Activated CD4-positive, alpha-beta T cell treated with anti-CD3 and anti-CD28 coated beads, Interleukin-2, amount 10 ng/mL, durations not matched to agents 24 days and 14 days (primary cell): ENCODE data around the gene HHIP. TPM values are rescaled to one million over a fixed set of nuclear protein-coding genes. Genes with fewer than 3 reads are reported as not detected.
"Not testable (repeated sequence)": the region's sequence is repeated elsewhere in the genome, so short reads cannot be mapped to it uniquely, and the experiment has no call there.

Experiments
- DNase-seq: peaks from one replicate; pipeline ENCODE4 v3.0.0; 2022
- H3K27ac Mint-ChIP-seq: one replicate; pipeline ENCODE4 v1.8.0; 2022; ENCODE audit warnings: mild to moderate bottlenecking, mixed read lengths
- H3K27me3 Mint-ChIP-seq: one replicate; pipeline ENCODE4 v1.8.0; 2022; ENCODE audit warnings: mixed read lengths
- H3K36me3 Mint-ChIP-seq: one replicate; pipeline ENCODE4 v1.8.0; 2022; ENCODE audit warnings: low read depth, mild to moderate bottlenecking, mixed read lengths
- H3K4me1 Mint-ChIP-seq: one replicate; pipeline ENCODE4 v1.8.0; 2021; ENCODE audit warnings: mixed read lengths
- H3K4me3 Mint-ChIP-seq: one replicate; pipeline ENCODE4 v1.8.0; 2022; ENCODE audit warnings: mild to moderate bottlenecking, moderate library complexity, mixed read lengths
- H3K9me3 Mint-ChIP-seq: one replicate; pipeline ENCODE4 v1.8.0; 2021; ENCODE audit warnings: mixed read lengths
- intact Hi-C: fragments of 100-400 bp; cut with micrococcal nuclease; formaldehyde crosslinking; loops from one replicate; pipeline ENCODE4 v1.15.1; 2023
- total RNA-seq: library from RNA; stranded (reverse); gene quantifications from 2 replicates; pipeline ENCODE4 v1.2.3, GENCODE V29; 2022

Gene HHIP
- total RNA-seq, 1 donor from 2014 or later: not detected

DNA sequence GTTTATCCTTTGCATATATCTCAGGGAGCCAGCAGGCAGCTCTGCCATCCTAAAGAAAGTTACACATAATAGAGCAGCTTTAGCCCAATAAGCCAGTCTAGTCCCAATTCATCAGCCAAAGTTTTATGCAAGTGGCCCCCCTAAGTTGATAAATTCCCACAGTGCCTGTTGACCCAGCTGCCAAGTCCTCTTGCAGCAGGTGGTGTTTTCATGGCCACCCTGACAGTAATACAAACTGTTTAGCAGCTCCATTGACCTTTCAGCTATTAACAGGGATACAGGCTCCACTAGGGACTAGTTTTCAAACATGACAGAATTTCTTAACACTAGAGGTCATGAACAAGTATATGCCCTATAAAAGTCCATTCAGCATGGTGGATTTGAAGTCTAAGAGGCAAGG, 77.5 kb downstream of the HHIP start:
- H3K27me3 Mint-ChIP-seq: no peaks in the 10 kb centered on the region
- no peak overlapping the region for H3K27ac Mint-ChIP-seq
- no peaks in the 10 kb centered on the region for H3K4me1 Mint-ChIP-seq
- intact Hi-C loops: no loop called here
- no peak overlapping the region for H3K4me3 Mint-ChIP-seq
- no peaks in the 10 kb centered on the region for H3K36me3 Mint-ChIP-seq
- H3K9me3 Mint-ChIP-seq: no peaks in the 10 kb centered on the region
- no peak for DNase-seq

- no peaks in the 10 kb centered on the region for H3K36me3 Mint-ChIP-seq
- no peak overlapping the region for H3K4me3 Mint-ChIP-seq
- H3K9me3 Mint-ChIP-seq: no peaks in the 10 kb centered on the region
- intact Hi-C loops: no loop called here
- no peak for DNase-seq
- no peaks in the 10 kb centered on the region for H3K27me3 Mint-ChIP-seq
- H3K4me1 Mint-ChIP-seq: no peaks in the 10 kb centered on the region
- no peak overlapping the region for H3K27ac Mint-ChIP-seq
These were observed 83.2 kb downstream of the HHIP start for GRCh38 chr4:144729175-144729574.

- Mint-ChIP-seq H3K4me1 (no peaks in the 10 kb centered on the region), H3K4me3 (no peak overlapping the region), H3K36me3 (no peaks in the 10 kb centered on the region), H3K27ac (no peak overlapping the region), H3K9me3 (no peaks in the 10 kb centered on the region), H3K27me3 (no peaks in the 10 kb centered on the region)
- DNase-seq: no peak
- intact Hi-C loops: no loop called here
These were observed 86.8 kb downstream of the HHIP start for GRCh38 chr4:144732584-144733428.

GRCh38 chr4:144733566-144733965, 87.6 kb downstream of the HHIP start:
- no peak for DNase-seq
- H3K9me3 Mint-ChIP-seq: no peaks in the 10 kb centered on the region
- no peak overlapping the region for H3K4me3 Mint-ChIP-seq
- H3K36me3 Mint-ChIP-seq: no peaks in the 10 kb centered on the region
- H3K27me3 Mint-ChIP-seq: no peaks in the 10 kb centered on the region
- intact Hi-C loops: no loop called here
- H3K27ac Mint-ChIP-seq: no peak overlapping the region
- no peaks in the 10 kb centered on the region for H3K4me1 Mint-ChIP-seq

- intact Hi-C loops: no loop called here
- Mint-ChIP-seq H3K4me1 (no peaks in the 10 kb centered on the region), H3K4me3 (no peak overlapping the region), H3K36me3 (no peaks in the 10 kb centered on the region), H3K9me3 (no peaks in the 10 kb centered on the region), H3K27me3 (no peaks in the 10 kb centered on the region), H3K27ac (no peak overlapping the region)
- DNase-seq: no peak
These were observed 88.6 kb downstream of the HHIP start for GRCh38 chr4:144734522-144734921.

GRCh38 chr4:144738649-144739048, 92.7 kb downstream of the HHIP start:
- Mint-ChIP-seq H3K36me3 (no peaks in the 10 kb centered on the region), H3K27ac (no peak overlapping the region), H3K4me1 (no peaks in the 10 kb centered on the region), H3K9me3 (no peaks in the 10 kb centered on the region), H3K27me3 (no peaks in the 10 kb centered on the region), H3K4me3 (no peak overlapping the region)
- intact Hi-C loops: no loop called here
- DNase-seq: no peak

- Mint-ChIP-seq H3K4me3 (no peak overlapping the region), H3K9me3 (no peaks in the 10 kb centered on the region), H3K27me3 (no peaks in the 10 kb centered on the region), H3K4me1 (no peaks in the 10 kb centered on the region), H3K36me3 (no peaks in the 10 kb centered on the region), H3K27ac (no peak overlapping the region)
- DNase-seq: no peak
- intact Hi-C loops: no loop called here
These were observed 93.6 kb downstream of the HHIP start for GRCh38 chr4:144739511-144740033.

- Mint-ChIP-seq H3K36me3 (no peaks in the 10 kb centered on the region), H3K9me3 (no peaks in the 10 kb centered on the region), H3K27ac (no peak overlapping the region), H3K27me3 (no peaks in the 10 kb centered on the region), H3K4me1 (no peaks in the 10 kb centered on the region), H3K4me3 (no peak overlapping the region)
- intact Hi-C loops: no loop called here
- DNase-seq: no peak
These were observed 94.4 kb downstream of the HHIP start for GRCh38 chr4:144740316-144740715.

DNA sequence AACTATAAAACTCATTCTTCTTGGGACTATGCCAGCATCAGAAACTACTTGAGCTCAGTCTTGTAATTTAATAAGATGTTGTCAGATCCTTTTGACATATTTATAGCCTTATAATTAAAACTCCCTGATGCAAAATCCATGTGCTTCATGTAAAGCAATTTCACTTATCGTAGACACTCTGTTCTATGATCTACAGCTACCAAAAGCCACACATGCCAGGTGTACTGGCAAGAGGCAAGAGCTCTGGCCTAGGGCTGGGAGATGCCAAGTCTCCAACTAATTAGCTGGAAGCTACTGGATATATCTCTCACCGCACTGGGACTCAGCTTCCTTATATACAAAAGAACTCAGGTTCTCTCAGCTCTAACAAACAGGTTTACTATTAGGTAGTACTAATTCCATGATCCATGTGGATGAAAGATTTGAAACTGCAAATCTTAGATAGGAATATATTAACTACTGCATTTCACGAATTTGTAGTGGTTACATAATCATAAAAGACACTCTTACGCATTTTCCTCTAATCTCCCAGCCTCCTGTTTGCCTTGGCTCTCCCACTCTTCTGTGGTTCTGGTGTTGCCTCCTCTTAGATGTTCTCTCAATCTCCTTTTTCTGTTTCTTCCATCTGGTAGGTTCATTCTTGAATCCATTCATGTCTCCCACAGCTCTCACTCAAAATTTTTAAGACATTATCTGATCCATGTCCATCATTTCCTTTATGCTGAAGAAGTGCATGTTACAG, 103.0 kb downstream of the HHIP start:
- intact Hi-C loops: no loop called here
- Mint-ChIP-seq H3K27ac (no peak overlapping the region), H3K9me3 (no peaks in the 10 kb centered on the region), H3K4me3 (no peak overlapping the region), H3K4me1 (no peaks in the 10 kb centered on the region), H3K36me3 (no peaks in the 10 kb centered on the region), H3K27me3 (no peaks in the 10 kb centered on the region)
- DNase-seq: no peak

DNA sequence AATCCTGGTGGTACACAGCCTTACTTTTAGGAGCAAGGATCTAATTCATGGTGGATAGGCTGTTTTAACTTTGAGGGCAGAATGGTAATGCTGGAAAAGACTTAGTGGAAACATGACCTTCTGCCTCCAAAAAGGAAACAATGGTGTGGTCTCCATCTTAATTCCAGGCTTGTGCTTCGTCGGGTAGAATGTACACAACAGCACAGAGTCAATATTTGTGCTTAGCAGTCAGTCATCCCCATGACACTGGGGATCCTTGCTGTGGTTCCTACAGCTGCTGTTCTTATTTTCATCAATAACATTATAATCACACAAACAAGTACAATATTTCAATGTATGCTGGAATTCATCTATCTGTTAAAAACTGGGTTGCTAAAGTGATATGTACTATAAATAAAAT, 104.4 kb downstream of the HHIP start:
- no peak overlapping the region for H3K4me3 Mint-ChIP-seq

GRCh38 chr4:144754562-144755410, 108.8 kb downstream of the HHIP start:
- Mint-ChIP-seq H3K27ac (no peak overlapping the region), H3K27me3 (no peaks in the 10 kb centered on the region), H3K9me3 (no peaks in the 10 kb centered on the region), H3K36me3 (no peaks in the 10 kb centered on the region), H3K4me1 (no peaks in the 10 kb centered on the region), H3K4me3 (no peak overlapping the region)
- intact Hi-C loops: no loop called here
- no peak for DNase-seq

More for the DNA sequence above, 104.4 kb downstream of the HHIP start:
- Mint-ChIP-seq H3K27ac (no peak overlapping the region), H3K36me3 (no peaks in the 10 kb centered on the region), H3K4me1 (no peaks in the 10 kb centered on the region), H3K9me3 (no peaks in the 10 kb centered on the region), H3K27me3 (no peaks in the 10 kb centered on the region)
- intact Hi-C loops: no loop called here
- no peak for DNase-seq

DNA sequence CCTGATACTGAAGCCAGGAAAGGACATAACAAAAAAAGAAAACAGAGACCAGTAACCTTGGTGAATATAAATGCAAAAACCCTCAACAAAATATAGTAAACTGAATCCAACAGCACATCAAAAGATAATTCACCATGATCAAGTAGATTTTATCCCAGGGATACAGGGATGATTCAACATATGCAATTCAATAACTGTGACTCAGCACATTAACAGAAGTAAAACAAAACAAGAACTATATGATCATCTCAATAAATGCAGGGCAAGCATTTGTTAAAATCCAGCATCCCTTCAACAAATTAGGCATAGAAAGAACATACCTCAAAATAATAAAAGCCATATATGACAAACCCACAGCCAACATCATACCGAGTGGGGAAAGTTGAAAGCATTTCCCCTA, 112.0 kb downstream of the HHIP start:
- intact Hi-C loops: no loop called here
- Mint-ChIP-seq H3K4me1 (no peaks in the 10 kb centered on the region), H3K36me3 (no peaks in the 10 kb centered on the region), H3K27me3 (no peaks in the 10 kb centered on the region), H3K27ac (no peak overlapping the region), H3K9me3 (no peaks in the 10 kb centered on the region), H3K4me3 (no peak overlapping the region)
- no peak for DNase-seq

GRCh38 chr4:144768809-144769208, 122.9 kb downstream of the HHIP start:
- intact Hi-C loops, H3K4me3 Mint-ChIP-seq, H3K27ac Mint-ChIP-seq, H3K4me1 Mint-ChIP-seq, DNase-seq, H3K27me3 Mint-ChIP-seq, H3K36me3 Mint-ChIP-seq, H3K9me3 Mint-ChIP-seq: not testable (repeated sequence)

DNA sequence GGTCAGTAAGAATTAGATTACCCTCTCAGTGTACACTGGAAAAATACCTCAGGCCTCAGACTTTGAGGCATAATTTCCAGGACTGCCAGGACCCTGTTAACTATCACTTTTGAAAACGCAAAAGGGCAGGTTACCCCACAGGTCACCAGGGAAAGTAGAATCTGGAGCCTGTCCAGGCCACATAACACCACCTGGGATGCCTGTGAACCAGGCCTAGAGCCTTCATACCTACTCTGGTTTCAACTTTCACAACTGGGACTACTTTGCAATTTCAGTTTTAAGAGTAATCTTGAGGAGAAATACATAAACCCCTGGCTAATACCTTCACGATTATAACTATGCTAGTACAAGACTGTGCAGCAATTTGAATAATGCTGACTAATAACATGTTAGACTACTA, 132.4 kb downstream of the HHIP start:
- Mint-ChIP-seq H3K27me3 (no peaks in the 10 kb centered on the region), H3K27ac (no peak overlapping the region), H3K4me3 (no peak overlapping the region), H3K36me3 (no peaks in the 10 kb centered on the region), H3K4me1 (no peaks in the 10 kb centered on the region), H3K9me3 (no peaks in the 10 kb centered on the region)
- intact Hi-C loops: no loop called here
- no peak for DNase-seq
